ENCODE measurements around the gene RASSF8.
A peak's percentile ranks its signal among the peaks of the same experiment; 100 is the strongest.

The RASSF8 gene

GRCh38 chr12:26125400-26126339 is 167.2 kb downstream of the RASSF8 start:
- DNase-seq (ENCODE audit: low spot score) = peak; percentile 85

GRCh38 chr12:26126340-26127284 is 168.1 kb downstream of the RASSF8 start:
- DNase-seq (ENCODE audit: low spot score) = peak; percentile 82

GRCh38 chr12:26127404-26127803 is 168.9 kb downstream of the RASSF8 start:
- DNase-seq (ENCODE audit: low spot score) = no peak

GRCh38 chr12:26128168-26128567 is 169.7 kb downstream of the RASSF8 start:
- no peak for DNase-seq (ENCODE audit: low spot score)
